Amygdala (tissue), 56 donors: ENCODE data around the gene SIM1.
A peak's percentile ranks its signal among the peaks of the same experiment; 100 is the strongest.

Experiments used
- DNase-seq, 56 donors: peaks; one replicate each; lab custom pipeline; 2025; lab: John Stamatoyannopoulos, UW

SIM1 gene, protein sequence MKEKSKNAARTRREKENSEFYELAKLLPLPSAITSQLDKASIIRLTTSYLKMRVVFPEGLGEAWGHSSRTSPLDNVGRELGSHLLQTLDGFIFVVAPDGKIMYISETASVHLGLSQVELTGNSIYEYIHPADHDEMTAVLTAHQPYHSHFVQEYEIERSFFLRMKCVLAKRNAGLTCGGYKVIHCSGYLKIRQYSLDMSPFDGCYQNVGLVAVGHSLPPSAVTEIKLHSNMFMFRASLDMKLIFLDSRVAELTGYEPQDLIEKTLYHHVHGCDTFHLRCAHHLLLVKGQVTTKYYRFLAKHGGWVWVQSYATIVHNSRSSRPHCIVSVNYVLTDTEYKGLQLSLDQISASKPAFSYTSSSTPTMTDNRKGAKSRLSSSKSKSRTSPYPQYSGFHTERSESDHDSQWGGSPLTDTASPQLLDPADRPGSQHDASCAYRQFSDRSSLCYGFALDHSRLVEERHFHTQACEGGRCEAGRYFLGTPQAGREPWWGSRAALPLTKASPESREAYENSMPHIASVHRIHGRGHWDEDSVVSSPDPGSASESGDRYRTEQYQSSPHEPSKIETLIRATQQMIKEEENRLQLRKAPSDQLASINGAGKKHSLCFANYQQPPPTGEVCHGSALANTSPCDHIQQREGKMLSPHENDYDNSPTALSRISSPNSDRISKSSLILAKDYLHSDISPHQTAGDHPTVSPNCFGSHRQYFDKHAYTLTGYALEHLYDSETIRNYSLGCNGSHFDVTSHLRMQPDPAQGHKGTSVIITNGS

DNA sequence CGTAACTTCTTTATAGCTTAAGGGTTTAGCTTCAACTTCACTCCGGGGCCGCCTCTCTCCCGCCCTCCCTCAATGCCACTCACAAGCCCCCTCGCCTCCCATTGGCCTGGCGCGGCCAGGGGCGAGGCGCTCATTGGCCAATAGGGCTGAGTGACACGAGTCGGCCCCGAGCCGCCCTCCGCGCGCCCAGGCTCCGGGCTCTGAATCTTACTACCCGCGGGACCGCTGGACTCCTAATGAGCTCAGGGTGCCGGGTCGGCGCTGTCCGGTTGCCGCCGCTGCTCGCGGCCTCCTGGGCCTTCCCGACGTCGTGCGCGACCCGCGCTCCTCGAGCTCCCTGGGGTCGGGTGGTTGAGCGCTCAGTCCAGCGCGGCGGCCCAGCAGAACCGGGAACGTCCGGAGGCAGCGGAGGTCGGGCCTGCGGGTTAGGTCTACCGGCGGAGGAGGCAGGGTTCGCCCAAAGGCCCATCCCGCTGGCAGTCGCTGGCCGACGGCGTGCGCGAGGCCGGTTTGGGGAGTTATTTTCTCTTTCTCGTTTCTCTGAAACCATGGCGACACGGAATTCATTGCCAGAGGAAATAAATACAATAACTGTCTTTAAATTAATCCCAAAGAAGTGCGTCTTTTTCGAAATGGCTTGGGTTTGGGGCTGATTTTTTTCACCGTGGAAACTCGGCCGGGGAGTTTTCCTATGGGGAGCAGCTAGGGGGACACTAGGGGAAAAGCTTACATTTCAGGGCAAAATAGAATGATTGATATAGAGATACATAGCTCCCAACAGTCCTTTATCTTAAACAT lies at the start of gene SIM1:
SIM1 (minus strand) TSS at position 19 of the 798 bp plus-strand sequence. CDS start 1,453 bp downstream, outside the sequence.
- no peak for DNase-seq

DNA sequence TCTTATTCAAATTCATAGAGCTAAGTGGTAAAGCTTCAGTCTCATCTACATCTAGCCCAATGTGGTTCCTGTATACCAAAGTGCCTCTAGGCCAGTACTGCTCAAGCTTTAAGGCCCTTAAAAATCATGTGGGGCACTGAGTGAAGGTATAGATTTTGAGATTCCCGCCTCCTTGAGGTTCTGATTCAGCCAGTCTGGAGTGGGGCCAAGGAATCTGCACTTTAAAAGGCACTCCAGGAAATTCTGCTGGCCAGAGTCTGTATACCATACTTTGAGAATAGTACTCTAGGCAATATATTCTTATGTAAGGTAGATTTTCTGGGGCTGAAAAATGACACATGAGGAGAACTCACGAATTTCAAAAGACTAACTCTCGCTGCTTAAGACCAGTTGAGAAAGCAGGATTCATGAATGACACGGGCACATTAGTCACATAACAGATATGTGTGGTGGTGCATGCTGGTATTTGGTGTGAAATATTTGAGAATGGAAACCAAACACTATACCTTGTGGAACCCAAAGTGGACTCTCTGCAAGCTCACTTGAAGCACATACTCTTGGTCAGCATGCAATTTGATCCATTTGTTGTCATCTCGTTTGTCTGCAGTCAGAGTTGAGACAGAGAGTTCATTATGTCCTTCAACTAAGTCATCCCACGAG lies 47.6 kb upstream of the SIM1 start:
- no peak for DNase-seq

DNA sequence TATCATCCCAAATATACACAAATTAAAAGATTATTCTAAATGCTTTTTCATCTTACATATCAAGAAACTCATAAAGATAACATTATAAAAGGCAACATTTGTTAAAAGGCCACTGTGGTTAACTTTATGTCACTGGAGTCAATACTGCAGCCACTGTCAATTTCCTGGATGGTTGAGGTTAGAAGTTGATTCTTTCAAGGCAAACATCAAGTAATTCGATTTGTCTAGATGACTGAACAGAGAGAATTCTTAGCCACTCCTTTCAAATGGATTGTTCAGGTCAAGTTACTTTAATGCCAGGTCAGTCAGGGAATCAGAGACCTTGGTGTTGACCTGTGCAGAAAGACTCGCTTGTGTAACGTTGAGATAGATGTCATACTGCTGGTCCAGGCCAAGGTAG lies 44.4 kb upstream of the SIM1 start:
- no peak for DNase-seq

DNA sequence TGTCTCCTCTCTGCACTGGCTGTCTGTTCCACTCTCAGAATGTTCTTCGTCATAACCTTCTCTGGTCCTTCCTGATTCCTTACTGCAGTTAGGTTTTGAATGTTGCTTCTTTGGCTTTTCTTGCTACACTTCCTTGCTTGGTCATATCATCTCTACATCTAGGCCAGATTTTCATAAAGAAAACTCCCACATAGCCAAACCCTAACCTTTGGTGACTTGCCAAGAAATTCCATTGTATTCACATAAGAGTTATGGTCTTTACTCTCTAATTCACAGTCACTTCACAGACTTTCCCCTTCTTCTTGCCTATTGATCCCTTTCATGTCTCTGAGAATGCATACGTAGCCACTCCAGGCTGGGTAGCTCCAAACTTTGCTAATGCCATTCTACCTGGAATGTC lies 41.9 kb upstream of the SIM1 start:
- DNase-seq, result no peak

DNA sequence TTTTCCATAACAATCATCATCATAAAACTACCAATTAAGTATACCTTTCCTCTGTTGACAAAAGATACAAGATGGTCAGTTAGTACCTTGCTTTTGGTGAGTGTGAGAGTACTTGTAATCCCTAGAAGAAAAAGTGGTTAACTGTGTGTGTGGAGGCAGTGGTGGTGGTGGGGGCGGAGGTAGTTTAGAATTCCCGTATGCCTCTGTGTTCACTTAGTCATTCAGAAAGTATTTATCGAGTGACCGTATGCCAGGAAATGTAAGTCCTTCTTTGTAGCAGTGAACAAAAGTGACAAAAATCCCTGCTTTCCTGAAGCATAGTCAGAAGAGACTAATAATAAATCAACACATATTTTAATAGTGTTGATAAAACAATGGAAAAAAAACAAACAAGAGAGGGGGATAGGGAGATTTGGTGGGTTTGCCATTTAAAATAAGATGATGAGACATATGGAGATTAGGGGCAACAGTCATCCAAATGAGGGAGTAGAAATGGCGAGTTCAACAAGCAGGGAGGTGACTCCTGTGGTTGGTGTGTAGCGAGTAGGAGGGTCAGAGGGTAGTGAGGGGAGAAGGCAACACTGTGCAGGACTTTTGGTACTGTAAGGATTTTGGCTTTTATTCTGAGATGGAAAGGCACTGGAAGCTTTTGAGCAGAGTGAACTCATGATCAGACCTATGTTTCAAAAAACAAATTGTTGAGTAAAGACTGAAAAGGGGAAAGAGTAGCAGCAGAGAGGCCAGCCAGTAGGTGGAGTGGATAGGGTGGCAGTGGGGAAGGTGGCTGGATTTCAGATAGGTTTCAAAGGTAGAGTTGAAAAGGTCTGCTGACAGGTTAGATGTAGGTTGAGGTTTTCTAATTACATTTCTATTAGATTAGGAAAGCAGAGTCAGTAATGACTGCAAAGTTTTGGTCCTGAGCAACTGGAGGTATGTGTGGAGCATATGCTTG lies 40.3 kb upstream of the SIM1 start:
- DNase-seq, result no peak

DNA sequence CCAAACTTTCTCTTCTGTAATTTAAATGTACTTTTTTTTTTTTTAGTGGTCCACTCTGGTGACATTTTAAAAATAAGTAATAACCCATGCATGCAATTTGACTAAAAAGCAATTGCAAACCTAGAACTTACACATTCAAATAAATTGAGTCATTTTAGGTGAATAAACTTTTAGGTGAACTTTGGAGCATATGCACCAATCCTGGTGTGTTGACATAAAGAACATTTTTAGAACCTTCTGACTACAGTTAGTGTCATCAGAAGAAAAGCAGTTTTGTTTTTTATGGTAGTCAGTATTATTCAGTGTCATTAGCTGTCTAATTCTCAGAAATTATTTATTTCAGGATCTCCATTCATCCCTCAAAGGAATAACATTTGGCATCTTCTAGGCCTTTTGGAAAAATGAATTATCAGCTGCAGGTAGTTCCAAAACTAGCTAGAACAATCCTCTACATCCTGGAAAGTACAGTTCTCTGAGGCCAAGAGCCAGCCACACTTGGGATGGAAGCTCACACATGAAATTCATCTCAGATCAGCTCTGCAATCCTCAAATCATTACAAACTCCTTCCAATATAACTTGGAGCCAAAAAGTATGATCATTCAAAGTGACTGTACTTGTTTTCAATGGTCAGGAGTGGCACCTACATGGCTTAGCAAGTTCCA lies 38.5 kb upstream of the SIM1 start:
- no peak for DNase-seq

DNA sequence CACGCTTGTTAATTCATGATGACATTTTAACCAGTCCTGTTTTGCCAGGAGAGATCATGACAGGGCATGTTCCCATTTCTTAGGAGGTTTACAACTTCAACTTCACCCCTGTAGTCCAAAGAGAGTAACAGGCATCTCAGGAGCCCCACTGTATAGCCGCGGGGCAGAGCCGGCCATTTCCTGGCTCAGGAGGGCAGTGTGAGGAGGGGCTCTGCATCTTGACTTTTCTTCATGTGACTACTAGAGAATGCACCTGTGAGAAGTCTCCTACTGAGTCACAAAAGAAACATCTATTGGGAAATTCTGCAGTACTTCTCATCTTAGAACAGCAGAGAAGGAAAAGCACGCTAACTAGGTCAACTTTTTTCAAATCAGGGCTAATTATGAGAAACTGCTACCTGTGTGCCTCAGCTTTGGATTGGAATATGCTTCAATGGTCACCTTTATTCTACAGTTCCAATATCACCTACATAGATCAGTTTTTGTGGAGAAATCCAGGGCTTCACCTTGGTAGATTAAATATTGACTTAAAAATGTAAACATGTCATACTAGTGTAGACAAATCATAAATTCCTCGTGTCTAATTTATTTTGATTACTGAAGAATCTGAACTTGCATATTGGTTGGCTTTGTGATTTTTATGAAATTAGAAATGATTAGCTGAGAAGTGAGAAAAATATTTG lies 28.6 kb upstream of the SIM1 start:
- DNase-seq, result no peak

DNA sequence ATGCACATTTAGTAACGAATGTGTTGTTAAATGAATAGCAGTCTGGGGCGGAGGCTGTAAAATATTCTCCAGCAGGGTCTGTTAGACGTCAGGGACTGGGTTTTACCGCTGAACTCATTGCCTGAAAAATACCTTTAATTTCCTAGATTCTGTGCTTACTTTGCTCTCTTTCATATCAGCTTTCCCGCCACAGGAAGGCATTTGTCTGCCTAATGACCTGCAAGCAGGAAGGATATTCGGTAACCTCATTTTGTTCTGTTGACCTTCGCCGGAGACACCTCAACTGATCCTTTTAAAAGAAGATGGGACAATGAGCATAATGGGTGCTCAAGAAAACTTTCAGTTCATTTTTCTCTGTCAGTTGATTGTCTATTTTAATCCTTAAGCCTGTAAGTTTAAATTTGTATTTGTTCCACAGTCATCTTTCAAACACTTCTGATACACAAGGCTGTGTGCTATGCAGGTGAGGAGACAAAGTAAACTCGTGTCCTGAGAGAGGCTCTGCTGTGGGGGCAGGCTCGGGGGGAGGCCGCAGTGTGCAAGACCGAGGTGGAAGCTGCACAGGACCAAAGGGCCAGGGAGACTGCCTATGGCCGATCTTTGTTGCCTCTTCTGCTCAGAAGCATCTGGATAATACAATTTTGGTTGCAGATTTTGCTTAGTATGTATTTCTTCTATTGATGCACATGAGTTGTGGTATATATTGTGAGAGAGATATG lies 27.4 kb upstream of the SIM1 start:
- DNase-seq, result no peak

DNA sequence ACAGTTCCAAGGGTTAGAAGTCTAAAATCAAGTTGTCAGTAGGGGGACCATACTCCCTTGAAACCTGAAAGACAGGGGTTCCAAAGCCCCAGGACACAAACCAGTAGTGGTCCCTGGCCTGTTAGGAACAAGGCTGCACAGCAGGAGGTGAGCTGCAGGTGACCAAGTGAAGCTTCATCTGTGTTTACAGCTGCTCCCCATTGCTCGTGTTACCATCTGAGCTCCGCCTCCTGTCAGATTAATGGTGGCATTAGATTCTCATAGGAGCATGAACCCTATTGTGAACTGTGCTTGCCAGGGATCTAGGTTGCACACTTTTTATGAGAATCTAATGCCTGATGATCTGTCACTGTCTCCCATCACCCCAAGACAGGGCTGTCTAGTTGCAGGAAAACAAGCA lies 25.3 kb upstream of the SIM1 start:
- no peak for DNase-seq

DNA sequence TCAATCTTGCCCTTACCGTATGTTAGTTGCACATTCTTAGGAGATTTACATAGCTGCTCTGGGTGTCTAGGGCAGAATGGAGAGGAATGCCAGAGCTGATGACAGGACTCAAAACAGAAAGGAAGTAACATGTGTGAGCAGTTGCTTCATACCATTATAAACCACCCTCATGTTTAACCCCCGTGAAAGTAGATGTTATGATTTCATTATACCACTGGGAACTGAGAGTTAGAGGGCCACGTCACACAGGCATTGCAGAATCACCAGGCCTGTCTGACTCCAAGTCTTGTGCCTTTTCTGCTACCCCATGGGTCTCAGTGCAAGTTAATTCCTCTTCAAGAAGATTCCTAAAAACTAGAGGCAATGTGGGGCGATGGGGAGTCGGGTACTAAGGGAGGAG lies 23.5 kb upstream of the SIM1 start:
- no peak for DNase-seq

DNA sequence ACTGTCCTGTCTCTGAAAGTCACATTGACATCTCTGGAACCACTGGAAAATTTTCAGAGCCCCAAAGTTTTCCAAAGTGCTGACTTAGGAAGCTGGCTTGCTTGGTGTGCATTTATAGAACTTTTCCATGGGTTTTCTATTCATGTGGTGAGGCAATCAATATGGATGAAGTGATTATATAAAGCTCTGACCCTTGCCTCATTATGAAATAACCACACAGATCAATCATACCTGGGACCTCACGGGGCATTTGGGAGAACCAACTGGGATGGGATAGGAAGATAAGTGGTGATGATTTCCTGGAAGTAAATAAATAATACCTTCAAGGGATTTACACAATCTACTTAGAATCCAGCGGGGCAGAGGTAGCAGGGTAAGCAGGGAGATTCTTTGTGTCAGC lies 22.9 kb upstream of the SIM1 start:
- DNase-seq, result no peak

DNA sequence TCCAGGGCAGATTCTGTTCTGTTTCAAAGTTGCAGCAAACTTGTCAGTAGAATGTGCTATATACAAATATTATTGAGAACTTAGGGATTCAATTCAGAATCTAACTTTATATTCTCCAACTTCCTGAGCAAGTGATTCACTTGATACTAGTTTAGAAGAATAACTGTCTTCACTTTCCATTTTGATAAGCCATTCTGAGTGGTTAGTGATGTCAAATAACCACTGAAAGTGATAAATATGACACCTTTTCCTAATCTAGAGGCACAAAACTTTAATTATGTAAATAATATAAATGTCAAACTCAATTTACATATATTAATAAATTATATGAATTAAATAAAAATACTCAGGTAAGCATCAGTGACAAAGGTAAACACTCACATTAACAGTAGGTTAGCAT lies 20.5 kb upstream of the SIM1 start:
- DNase-seq, result no peak

DNA sequence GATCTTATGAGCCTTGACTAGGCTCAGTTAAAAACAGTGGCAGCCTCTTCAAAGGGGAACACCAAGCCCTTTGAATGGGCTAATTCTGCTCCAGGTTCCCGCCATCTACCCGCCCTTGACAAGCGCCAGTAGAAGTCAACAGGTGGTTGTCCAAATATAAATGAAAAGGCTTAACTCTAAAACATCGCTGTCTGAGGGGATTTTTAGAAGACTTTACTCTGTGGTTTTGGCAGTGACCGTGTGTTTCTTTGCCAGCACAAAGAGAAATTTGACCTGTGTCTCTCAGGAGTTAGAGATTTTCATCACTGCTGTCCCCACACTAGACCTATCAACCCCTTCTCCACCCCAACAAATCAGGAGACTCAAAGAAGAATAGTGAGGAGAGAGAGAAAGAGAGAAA lies 19.8 kb upstream of the SIM1 start:
- DNase-seq, result no peak

DNA sequence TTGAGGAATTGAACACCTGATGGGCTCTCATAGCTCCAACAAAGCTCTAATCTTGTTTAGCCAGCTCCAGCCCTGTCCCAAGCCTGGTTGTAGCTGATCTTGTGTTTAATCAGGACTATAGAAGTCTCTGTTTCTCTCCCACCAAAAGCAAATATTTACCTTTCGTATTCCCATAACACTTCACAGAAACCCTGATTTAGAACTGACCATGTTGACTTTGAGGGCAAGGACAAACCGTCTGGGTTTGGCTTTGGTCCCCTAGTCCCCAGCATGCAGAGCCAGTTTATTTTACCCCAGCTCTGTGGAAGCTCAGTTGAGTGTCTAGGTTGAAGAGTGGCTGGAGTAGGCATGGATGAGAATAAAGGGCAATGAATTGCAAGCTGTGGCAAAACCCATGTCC lies 18.0 kb upstream of the SIM1 start:
- DNase-seq, result no peak

DNA sequence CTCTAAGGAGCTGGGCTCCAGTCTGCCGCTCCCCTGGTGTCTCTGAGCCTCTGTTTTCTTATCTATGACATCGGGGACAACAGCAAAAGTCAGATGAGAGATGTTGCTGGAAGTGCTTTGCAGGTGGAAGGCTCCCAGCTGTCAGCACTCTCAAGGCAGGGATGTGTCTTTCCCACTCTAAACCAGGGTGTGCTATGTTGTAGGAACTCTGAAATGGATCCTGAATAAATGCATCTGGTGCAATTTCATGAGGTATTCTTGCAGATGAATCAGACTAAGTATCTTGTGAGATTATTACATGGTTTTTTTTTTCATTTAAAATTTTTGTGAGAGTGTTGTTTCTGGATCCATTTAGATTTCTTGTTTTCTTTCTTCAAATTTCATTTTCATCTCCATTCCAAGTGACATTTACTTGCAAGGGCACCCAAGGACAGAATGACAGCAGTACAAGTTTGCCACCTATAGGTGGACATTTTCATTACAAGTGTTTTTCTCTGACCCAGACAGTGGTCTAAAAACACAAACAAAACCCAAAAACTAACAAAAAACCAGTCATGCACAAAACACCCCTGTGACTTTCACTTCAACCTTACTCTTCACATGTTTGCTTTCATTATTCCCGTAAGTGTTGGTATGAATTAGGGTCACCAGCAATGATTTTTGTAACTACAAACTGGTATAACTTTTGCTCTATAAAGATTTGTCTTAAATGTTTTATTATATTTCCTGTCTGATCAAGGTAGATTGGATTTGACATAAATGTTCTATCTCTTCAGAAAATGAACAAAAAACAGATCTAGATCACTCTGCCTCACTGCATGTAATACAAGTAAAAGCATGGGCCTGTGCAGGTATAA lies 14.7 kb upstream of the SIM1 start:
- DNase-seq, result peak in 1 of 56 donors; percentile 2

DNA sequence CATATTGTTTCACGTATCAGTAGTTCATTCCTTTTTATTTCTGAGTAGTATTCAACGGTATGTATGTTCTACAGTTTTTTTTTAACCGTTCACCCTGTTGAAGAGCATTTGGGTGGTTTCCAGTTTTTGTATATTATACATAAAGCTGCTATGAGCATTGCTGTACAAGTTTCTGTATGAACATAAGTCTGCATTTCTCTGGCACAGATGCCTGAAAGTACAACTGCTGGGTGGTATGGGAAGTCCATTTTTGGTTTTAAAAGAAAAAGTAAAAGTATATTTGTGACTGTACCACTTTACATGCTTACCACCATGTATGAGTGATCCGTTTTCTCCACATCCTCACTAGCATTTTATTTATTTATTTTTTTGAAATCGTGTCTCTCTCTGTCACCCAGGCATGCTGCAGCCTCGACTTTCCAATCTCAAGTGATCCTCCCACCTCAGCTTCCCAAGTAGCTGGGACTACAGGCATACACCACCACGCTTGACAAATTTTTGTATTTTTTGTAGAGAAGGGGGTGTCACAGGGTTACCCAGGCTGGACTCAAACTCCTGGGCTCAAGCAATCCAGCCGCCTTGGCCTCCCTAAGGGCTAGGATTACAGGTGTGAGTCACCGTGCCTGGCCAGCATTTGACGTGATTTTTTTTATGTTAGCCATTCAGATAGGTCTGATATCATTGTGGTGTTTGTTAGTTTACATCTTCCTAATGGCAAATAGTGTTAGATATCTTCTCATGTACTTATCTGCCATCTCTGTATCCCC lies 11.0 kb upstream of the SIM1 start:
- DNase-seq, result no peak
